Fibroblast of lung (primary cell): ENCODE results near the gene VEGFC. TPM values are rescaled to one million over a fixed set of nuclear protein-coding genes. Genes with fewer than 3 reads are reported as not detected.

Experiments used
- DNase-seq, 2 donors: peaks; one replicate each; pipeline versions ENCODE4 v3.0.0 to v3.0.0-alpha.2; 2010; ENCODE audit warnings: low read depth in 2 of 2
- H2AFZ ChIP-seq: 2 replicates; pipeline ENCODE4 v1.5.1; 2012; ENCODE audit warnings: low read length, control low read depth, inconsistent platforms
- H3K27ac ChIP-seq: 2 replicates; pipeline ENCODE4 v1.5.1; 2011; ENCODE audit warnings: low read length, control low read depth; ENCODE audit not compliant: insufficient read depth
- H3K27me3 ChIP-seq: 2 replicates; pipeline ENCODE4 v1.5.1; 2011; ENCODE audit warnings: mild to moderate bottlenecking, low read length; ENCODE audit not compliant: control insufficient read depth, insufficient read depth
- H3K36me3 ChIP-seq: 2 replicates; pipeline ENCODE4 v1.5.1; 2011; ENCODE audit warnings: low read length; ENCODE audit not compliant: control insufficient read depth, insufficient read depth
- H3K4me1 ChIP-seq: 2 replicates; pipeline ENCODE4 v1.5.1; 2011; ENCODE audit warnings: low read length; ENCODE audit not compliant: control insufficient read depth, insufficient read depth; ENCODE audit errors: extremely low read depth
- H3K4me2 ChIP-seq: 2 replicates; pipeline ENCODE4 v1.5.1; 2011; ENCODE audit warnings: low read length, control low read depth; ENCODE audit not compliant: insufficient read depth; ENCODE audit errors: extremely low read depth
- H3K4me3 ChIP-seq, 4 experiments: fragments of 200-600 bp in 1 of 4; sonication (generic) in 1 of 4; replicated peaks in 1 of 4; 2 replicates each; pipeline ENCODE4 v1.5.1; 2011 to 2016; ENCODE audit warnings: low read length in 4 of 4, low read depth in 3 of 4, mild to moderate bottlenecking in 3 of 4, control low read depth in 2 of 4, inconsistent platforms in 1 of 4, mixed read lengths in 1 of 4; ENCODE audit not compliant: insufficient read depth in 1 of 4; ENCODE audit errors: control extremely low read depth in 1 of 4
- H3K79me2 ChIP-seq: 2 replicates; pipeline ENCODE4 v1.5.1; 2012; ENCODE audit warnings: mild to moderate bottlenecking, low read length, inconsistent platforms; ENCODE audit not compliant: control insufficient read depth, insufficient read depth
- H3K9ac ChIP-seq: 2 replicates; pipeline ENCODE4 v1.5.1; 2011; ENCODE audit warnings: mild to moderate bottlenecking, low read length, control low read depth; ENCODE audit not compliant: insufficient read depth
- H3K9me3 ChIP-seq: 2 replicates; pipeline ENCODE4 v1.5.1; 2012; ENCODE audit warnings: low read depth, low read length; ENCODE audit not compliant: control insufficient read depth, insufficient read depth
- H4K20me1 ChIP-seq: 2 replicates; pipeline ENCODE4 v1.5.1; 2011; ENCODE audit warnings: low read length; ENCODE audit not compliant: control insufficient read depth, insufficient read depth; ENCODE audit errors: extremely low read depth
- CTCF ChIP-seq, 2 donors: IDR thresholded peaks in 1 of 2; conservative IDR thresholded peaks in 1 of 2; 1 replicate in 1 of 2; 2 replicates in 1 of 2; pipeline ENCODE4 v1.5.1; 2011 to 2012; ENCODE audit warnings: low read length in 2 of 2, control low read depth in 1 of 2, inconsistent platforms in 1 of 2, low read depth in 1 of 2, mild to moderate bottlenecking in 1 of 2
- EZH2 ChIP-seq: IDR thresholded peaks from 2 replicates; pipeline ENCODE4 v1.5.1; 2012; ENCODE audit warnings: low read length, control low read depth, mild to moderate bottlenecking; ENCODE audit errors: missing control alignments
- polyA plus RNA-seq, 2 donors: library from polyadenylated mRNA; depleted of rRNA in 1 of 2; stranded (reverse) in 1 of 2; unstranded in 1 of 2; fragments of >200 nt; gene quantifications; 2 replicates each; pipeline ENCODE4 v1.2.1, GENCODE V29; 2011 to 2012; ENCODE audit warnings: missing spikeins in 1 of 2
- total RNA-seq: library from RNA; depleted of rRNA; stranded (reverse); fragments of >200 nt; gene quantifications from 2 replicates; pipeline ENCODE4 v1.2.1, GENCODE V29; 2014

Gene VEGFC
- total and polyA plus RNA-seq, 2 donors (not counting 1 experiment from before 2014, with no cell fraction given) = 67.2 to 74.2 TPM

- no peak for DNase-seq
- TF ChIP-seq CTCF (conservative IDR thresholded peaks at IDR 0.05 in 1 of 2, IDR thresholded peaks at IDR 0.05 in 1 of 2; ENCODE audit: low read depth in 1 of 2, low read length in 2 of 2) (no peak), EZH2 (no peak)
- Histone ChIP-seq H3K27ac (no peak overlapping the region), H4K20me1 (peaks cover 4% of the 10 kb centered on the region), H3K4me2 (no peak overlapping the region), H3K27me3 (no peaks in the 10 kb centered on the region), H3K79me2 (peaks cover 92% of the 10 kb centered on the region), H3K4me1 (no peaks in the 10 kb centered on the region), H3K9me3 (no peaks in the 10 kb centered on the region), H3K36me3 (no peaks in the 10 kb centered on the region), H3K9ac (no peak overlapping the region), H2AFZ (no peak overlapping the region), H3K4me3 (no peak overlapping the region)
These were observed 50.5 kb downstream of the VEGFC start for GRCh38 chr4:176742211-176742610.

- no peak overlapping the region for H2AFZ ChIP-seq
- no peak for DNase-seq
- H3K36me3 ChIP-seq = no peaks in the 10 kb centered on the region
- no peak overlapping the region for H3K4me3 ChIP-seq
- H3K79me2 ChIP-seq = peaks cover 90% of the 10 kb centered on the region
- no peak overlapping the region for H3K27ac ChIP-seq
- H3K4me1 ChIP-seq = no peaks in the 10 kb centered on the region
- H3K9ac ChIP-seq = no peak overlapping the region
- H3K27me3 ChIP-seq = no peaks in the 10 kb centered on the region
- TF ChIP-seq EZH2 (no peak), CTCF (conservative IDR thresholded peaks at IDR 0.05 in 1 of 2, IDR thresholded peaks at IDR 0.05 in 1 of 2; ENCODE audit: low read depth in 1 of 2, low read length in 2 of 2) (no peak)
- no peak overlapping the region for H3K4me2 ChIP-seq
- H3K9me3 ChIP-seq = no peaks in the 10 kb centered on the region
- peaks cover 2% of the 10 kb centered on the region for H4K20me1 ChIP-seq
These were observed 51.5 kb downstream of the VEGFC start for GRCh38 chr4:176741253-176741652.

GRCh38 chr4:176735300-176735699 lies 57.4 kb downstream of the VEGFC start:
- no peak overlapping the region for H3K4me3 ChIP-seq
- no peak overlapping the region for H3K9ac ChIP-seq
- DNase-seq = peak; percentile 60 to 69
- no peaks in the 10 kb centered on the region for H3K36me3 ChIP-seq
- H3K27ac ChIP-seq = no peak overlapping the region
- H3K79me2 ChIP-seq = peaks cover 90% of the 10 kb centered on the region
- TF ChIP-seq EZH2 (no peak), CTCF (conservative IDR thresholded peaks at IDR 0.05 in 1 of 2, IDR thresholded peaks at IDR 0.05 in 1 of 2; ENCODE audit: low read depth in 1 of 2, low read length in 2 of 2) (no peak)
- H3K27me3 ChIP-seq = no peaks in the 10 kb centered on the region
- H2AFZ ChIP-seq = no peak overlapping the region
- H3K4me2 ChIP-seq = no peak overlapping the region
- no peaks in the 10 kb centered on the region for H3K9me3 ChIP-seq
- peaks cover 4% of the 10 kb centered on the region for H4K20me1 ChIP-seq
- H3K4me1 ChIP-seq = no peaks in the 10 kb centered on the region
